ENCODE results near the gene EPB41L1. TPM values are rescaled to one million over a fixed set of nuclear protein-coding genes. Genes with fewer than 3 reads are reported as not detected.

The EPB41L1 gene
- polyA plus RNA-seq, 1 donor, result 63.3 TPM

DNA sequence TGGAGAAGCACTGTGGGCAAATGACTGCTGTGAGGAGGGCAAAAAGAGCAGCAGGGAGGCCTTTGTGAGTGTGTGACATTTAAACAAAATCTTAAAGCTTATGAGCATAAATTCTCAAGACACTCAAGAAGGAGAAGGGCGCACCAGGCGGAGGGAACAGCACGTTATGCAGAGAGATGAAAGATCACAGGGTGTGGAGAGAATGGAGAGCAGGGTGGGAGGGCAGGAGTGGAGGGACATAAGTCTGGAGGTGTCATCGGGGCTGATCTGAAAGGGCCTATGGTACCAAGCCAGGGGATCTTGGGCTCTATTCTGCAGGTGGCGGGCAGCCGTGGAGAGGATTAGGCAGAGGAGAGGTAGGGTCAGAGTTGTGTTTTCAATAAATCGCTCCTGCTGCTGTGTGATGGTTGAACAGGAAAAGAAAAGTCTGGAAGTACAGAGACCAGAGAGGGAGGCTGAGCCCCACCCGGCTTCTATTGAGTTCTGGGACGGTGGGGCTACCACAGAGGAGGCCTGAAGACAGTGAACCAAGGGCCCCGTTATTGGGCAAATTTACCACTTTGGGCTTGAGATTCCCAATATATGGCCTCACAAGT is 127.3 kb downstream of the EPB41L1 start:
- DNase-seq, result no peak

Other genes with a start within 250 kb of the EPB41L1 start
- 23.9 TPM for gene SCAND1, start 200.2 kb upstream of the EPB41L1 start, polyA plus RNA-seq (ENCODE audit: insufficient read length)
- 1.1 TPM for gene CNBD2, start 186.2 kb upstream of the EPB41L1 start, polyA plus RNA-seq (ENCODE audit: insufficient read length)
- 41.2 TPM for gene AAR2, start 81.7 kb downstream of the EPB41L1 start, polyA plus RNA-seq (ENCODE audit: insufficient read length)
- gene DLGAP4, start 151.6 kb downstream of the EPB41L1 start, polyA plus RNA-seq (ENCODE audit: insufficient read length), result 57.8 TPM

Measured in left kidney (tissue), 2 donors.